ENCODE data around the gene DNAJC27. TPM values are rescaled to one million over a fixed set of nuclear protein-coding genes. Genes with fewer than 3 reads are reported as not detected.

The DNAJC27 gene
- polyA plus RNA-seq, 2 of the 4 experiments (the other 2 are of a cell fraction), result 2.6 to 7.8 TPM

- DNase-seq (ENCODE audit: low read depth in 1 of 2, low spot score in 1 of 2) (peak; percentile 33 to 75), ATAC-seq (peak; percentile 33 to 77; a peak in 4 of 6 replicates), FAIRE-seq (no peak)
- Histone ChIP-seq H3K4me2 (peak overlapping the region; percentile 94), H3K9me3 (no peaks in the 10 kb centered on the region), H3K4me3 (peak overlapping the region; percentile 92), H3K27ac (peak overlapping the region; percentile 85 to 96), H3K4me1 (peaks cover 13% of the 10 kb centered on the region; the same call in 2 of the 3 replicates)
- 4% methylated on average over 13 of the region's 13 CpGs for WGBS (ENCODE audit: missing lambda C conversion rate)
- ChIA-PET CTCF (interaction anchor here (0.6 to 2.6 kb wide), 5 partner anchors 9 to 661 kb away, joined by 3 to 6 read pairs (median 3); no protein-coding TSS in a partner anchor), POLR2A (no interaction called here)
- TF ChIP-seq HOXA7 (CRISPR knock-in tag; IDR thresholded peaks at IDR 0.05), result peak; percentile 33; the same call in 1 of the 2 replicates
- no peak for TF ChIP-seq RNF2 (IDR thresholded peaks at IDR 0.05; ENCODE audit: borderline replicate concordance, low read depth)
- TF ChIP-seq ZNF302 (CRISPR knock-in tag; IDR thresholded peaks at IDR 0.05), result no peak
- TF ChIP-seq KDM1A (IDR thresholded peaks at IDR 0.05; ENCODE audit: low read depth), result no peak; the same call in 1 of the 2 replicates
- TF ChIP-seq ZSCAN20 (CRISPR knock-in tag; IDR thresholded peaks at IDR 0.05), result no peak
- TF ChIP-seq CHD4 (IDR thresholded peaks at IDR 0.05; ENCODE audit: borderline replicate concordance), result 0 out of 2 replicates have a peak, but pooled peaks have one; percentile 28
- TF ChIP-seq GATA3 (IDR thresholded peaks at IDR 0.05; ENCODE audit: borderline replicate concordance), result no peak
- TF ChIP-seq FOXS1 (CRISPR knock-in tag; IDR thresholded peaks at IDR 0.05), result no peak
- peak; percentile 12 for TF ChIP-seq MAX (IDR thresholded peaks at IDR 0.05)
- TF ChIP-seq NR3C1 (IDR thresholded peaks at IDR 0.05), result no peak
- peak; percentile 26 to 37; a peak in 3 of 5 replicates for TF ChIP-seq RAD21 (conservative IDR thresholded peaks at IDR 0.05 in 1 of 2, IDR thresholded peaks at IDR 0.05 in 1 of 2)
- TF ChIP-seq CTCF (IDR thresholded peaks at IDR 0.05), result peak; percentile 76
- TF ChIP-seq USF2 (IDR thresholded peaks at IDR 0.05), result no peak
- no peak for TF ChIP-seq JUNB (IDR thresholded peaks at IDR 0.05)
- no peak for TF ChIP-seq EP300 (IDR thresholded peaks at IDR 0.05)
- no peak for TF ChIP-seq HOXB13 (CRISPR knock-in tag; IDR thresholded peaks at IDR 0.05; ENCODE audit: low read depth)
- peak; percentile 43 for TF ChIP-seq SMC3 (IDR thresholded peaks at IDR 0.05)
These were observed 50.8 kb downstream of the DNAJC27 start for GRCh38 chr2:24920809-24921441.

- 2% methylated on average over 35 of the region's 103 CpGs for WGBS (ENCODE audit: missing lambda C conversion rate)
- ChIA-PET CTCF (interaction anchor here (0.6 to 2.6 kb wide), 5 partner anchors 8 to 660 kb away, joined by 3 to 6 read pairs (median 3); no protein-coding TSS in a partner anchor), POLR2A (no interaction called here)
- Histone ChIP-seq H3K9me3 (no peaks in the 10 kb centered on the region), H3K4me2 (peak within 1 kb of the TSS; percentile 94), H3K4me3 (peak within 1 kb of the TSS; percentile 92), H3K27ac (peak within 1 kb of the TSS; percentile 85 to 96), H3K4me1 (peaks cover 13% of the 10 kb centered on the region; the same call in 2 of the 3 replicates)
- FAIRE-seq (no peak), DNase-seq (ENCODE audit: low read depth in 1 of 2, low spot score in 1 of 2) (peak; percentile 56 to 66), ATAC-seq (peak; percentile 70 to 83)
- peak in 1 of 2 experiments; percentile 50; a peak in 1 of 5 replicates for TF ChIP-seq JUN (IDR thresholded peaks at IDR 0.05)
- peak; percentile 60 for TF ChIP-seq USF2 (IDR thresholded peaks at IDR 0.05)
- TF ChIP-seq PHF8 (IDR thresholded peaks at IDR 0.05; ENCODE audit: borderline replicate concordance, low read depth), result peak; percentile 62
- no peak for TF ChIP-seq FOSL2 (IDR thresholded peaks at IDR 0.05)
- no peak for TF ChIP-seq FOSL2 (CRISPR knock-in tag; IDR thresholded peaks at IDR 0.05)
- TF ChIP-seq PBX3 (IDR thresholded peaks at IDR 0.05), result no peak
- peak; percentile 36 for TF ChIP-seq POLR2A (IDR thresholded peaks at IDR 0.05; ENCODE audit: low read length)
- peak; percentile 61; the same call in 1 of the 2 replicates for TF ChIP-seq MAX (IDR thresholded peaks at IDR 0.05)
- no peak for TF ChIP-seq FOXS1 (CRISPR knock-in tag; IDR thresholded peaks at IDR 0.05)
- no peak for TF ChIP-seq KDM5A (IDR thresholded peaks at IDR 0.05)
- TF ChIP-seq BCL3 (IDR thresholded peaks at IDR 0.05), result peak; percentile 76; the same call in 1 of the 3 replicates
- TF ChIP-seq E2F6 (IDR thresholded peaks at IDR 0.05; ENCODE audit: borderline replicate concordance, low read depth), result 0 out of 2 replicates have a peak, but pooled peaks have one; percentile 47
These were observed 51.5 kb downstream of the DNAJC27 start, which contains the start of gene ADCY3 for GRCh38 chr2:24920098-24920808. TSS of gene ADCY3 (minus strand) at chr2:24920237. CDS start at chr2:24918987, 1,250 bp downstream.

Measured in A549 (cell line).